Measurements from ENCODE around the gene PPP1R18.
"Not testable (repeated sequence)": the region's sequence is repeated elsewhere in the genome, so short reads cannot be mapped to it uniquely, and the experiment has no call there.

The PPP1R18 gene

GRCh38 chr6:30686009-30686907 lies at the start of gene PPP1R18:
TSS of gene PPP1R18 (minus strand) at chr6:30686645. CDS start at chr6:30686018, 627 bp downstream.
- peak; percentile 89 for DNase-seq

GRCh38 chr6:30735668-30736314 lies 49.3 kb upstream of the PPP1R18 start:
- no peak for DNase-seq

- no peak for DNase-seq
These were observed 45.9 kb upstream of the PPP1R18 start for GRCh38 chr6:30732237-30732943.

- peak; percentile 89 for DNase-seq
These were observed 44.4 kb upstream of the PPP1R18 start for GRCh38 chr6:30730601-30731435.

- no peak for DNase-seq
These were observed 41.6 kb upstream of the PPP1R18 start for GRCh38 chr6:30727920-30728553.

- no peak for DNase-seq
These were observed 40.3 kb upstream of the PPP1R18 start for GRCh38 chr6:30726506-30727413.

- peak; percentile 72 for DNase-seq
These were observed 39.5 kb upstream of the PPP1R18 start for GRCh38 chr6:30725713-30726505.

GRCh38 chr6:30724906-30725667 lies 38.6 kb upstream of the PPP1R18 start:
- DNase-seq = no peak

GRCh38 chr6:30723843-30724741 lies 37.6 kb upstream of the PPP1R18 start:
- DNase-seq = not testable (repeated sequence)

- not testable (repeated sequence) for DNase-seq
These were observed 36.9 kb upstream of the PPP1R18 start for GRCh38 chr6:30723159-30723842.

GRCh38 chr6:30722280-30723112 lies 36.1 kb upstream of the PPP1R18 start:
- DNase-seq = peak; percentile 97

- peak; percentile 70 for DNase-seq
These were observed 35.5 kb upstream of the PPP1R18 start for GRCh38 chr6:30722025-30722279.

GRCh38 chr6:30721198-30722024 lies 35.0 kb upstream of the PPP1R18 start:
- DNase-seq = peak; percentile 99

- peak; percentile 85 for DNase-seq
These were observed 34.3 kb upstream of the PPP1R18 start for GRCh38 chr6:30720738-30721197.

Measured in activated CD8-positive, alpha-beta memory T cell treated with anti-CD3 and anti-CD28 coated beads, Interleukin-2, amount 50 U/mL, for 48 hours (primary cell).